Measurements from ENCODE around the gene ZNF324.
"Not testable (repeated sequence)": the region's sequence is repeated elsewhere in the genome, so short reads cannot be mapped to it uniquely, and the experiment has no call there.

- TF ChIP-seq, protein P1, sequence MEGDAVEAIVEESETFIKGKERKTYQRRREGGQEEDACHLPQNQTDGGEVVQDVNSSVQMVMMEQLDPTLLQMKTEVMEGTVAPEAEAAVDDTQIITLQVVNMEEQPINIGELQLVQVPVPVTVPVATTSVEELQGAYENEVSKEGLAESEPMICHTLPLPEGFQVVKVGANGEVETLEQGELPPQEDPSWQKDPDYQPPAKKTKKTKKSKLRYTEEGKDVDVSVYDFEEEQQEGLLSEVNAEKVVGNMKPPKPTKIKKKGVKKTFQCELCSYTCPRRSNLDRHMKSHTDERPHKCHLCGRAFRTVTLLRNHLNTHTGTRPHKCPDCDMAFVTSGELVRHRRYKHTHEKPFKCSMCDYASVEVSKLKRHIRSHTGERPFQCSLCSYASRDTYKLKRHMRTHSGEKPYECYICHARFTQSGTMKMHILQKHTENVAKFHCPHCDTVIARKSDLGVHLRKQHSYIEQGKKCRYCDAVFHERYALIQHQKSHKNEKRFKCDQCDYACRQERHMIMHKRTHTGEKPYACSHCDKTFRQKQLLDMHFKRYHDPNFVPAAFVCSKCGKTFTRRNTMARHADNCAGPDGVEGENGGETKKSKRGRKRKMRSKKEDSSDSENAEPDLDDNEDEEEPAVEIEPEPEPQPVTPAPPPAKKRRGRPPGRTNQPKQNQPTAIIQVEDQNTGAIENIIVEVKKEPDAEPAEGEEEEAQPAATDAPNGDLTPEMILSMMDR (IDR thresholded peaks at IDR 0.05 in 8 of 11, conservative IDR thresholded peaks at IDR 0.05 in 3 of 11), result not testable (repeated sequence)
- TF ChIP-seq POLR2AphosphoS5 (IDR thresholded peaks at IDR 0.05), result not testable (repeated sequence)
These were observed 40.8 kb downstream of the ZNF324 start for GRCh38 chr19:58507602-58508223.
